ENCODE results near the gene ST7. TPM values are rescaled to one million over a fixed set of nuclear protein-coding genes. Genes with fewer than 3 reads are reported as not detected.

ST7 gene
- total and polyA plus RNA-seq, 7 experiments from 2014 or later: 2.1 to 6.4 (median 4.1) TPM

- Histone ChIP-seq H3K27me3 (ENCODE audit: control insufficient read depth in 2 of 2, insufficient read depth in 2 of 2, low read length in 2 of 2) (no peaks in the 10 kb centered on the region), H3K9me3 (ENCODE audit: control insufficient read depth in 2 of 3, low read length in 3 of 3) (no peaks in the 10 kb centered on the region), H3K4me1 (ENCODE audit: control insufficient read depth in 2 of 2, insufficient read depth in 2 of 2, low read length in 2 of 2) (no peaks in the 10 kb centered on the region), H3K27ac (ENCODE audit: low read depth, low read length) (no peak overlapping the region), H3K36me3 (ENCODE audit: control insufficient read depth in 2 of 3, insufficient read depth in 3 of 3, low read length in 3 of 3) (no peaks in the 10 kb centered on the region), H3K4me3 (ENCODE audit: low read length) (no peak overlapping the region)
- H3K27ac Mint-ChIP-seq: no peak overlapping the region
- ChIA-PET POLR2A (no interaction called here), CTCF (no interaction called here)
- ATAC-seq (no peak), DNase-seq (no peak)
- no peak overlapping the region for H3K4me3 Mint-ChIP-seq
- H3K4me1 Mint-ChIP-seq: peaks cover 0 to 14% (median 6%) of the 10 kb centered on the region in 7 donors
- H3K27me3 Mint-ChIP-seq: no peaks in the 10 kb centered on the region
- intact Hi-C loops (cut with micrococcal nuclease): no loop called here
- peaks cover 0 to 11% (median 4%) of the 10 kb centered on the region in 11 donors for H3K9me3 Mint-ChIP-seq
- H3K36me3 Mint-ChIP-seq: peaks cover 0 to 4% (median 0%) of the 10 kb centered on the region in 5 donors
These were observed 122.6 kb downstream of the ST7 start for GRCh38 chr7:117075934-117076333.

- Mint-ChIP-seq H3K4me3 (no peak overlapping the region), H3K27ac (no peak overlapping the region), H3K9me3 (peaks cover 0 to 11% (median 4%) of the 10 kb centered on the region in 11 donors), H3K36me3 (peaks cover 0 to 4% (median 0%) of the 10 kb centered on the region in 5 donors), H3K27me3 (no peaks in the 10 kb centered on the region), H3K4me1 (peaks cover 0 to 14% (median 6%) of the 10 kb centered on the region in 7 donors)
- no peak for DNase-seq
- Histone ChIP-seq H3K27me3 (ENCODE audit: control insufficient read depth in 2 of 2, insufficient read depth in 2 of 2, low read length in 2 of 2) (no peaks in the 10 kb centered on the region), H3K9me3 (ENCODE audit: control insufficient read depth in 2 of 3, low read length in 3 of 3) (no peaks in the 10 kb centered on the region), H3K4me1 (ENCODE audit: control insufficient read depth in 2 of 2, insufficient read depth in 2 of 2, low read length in 2 of 2) (no peaks in the 10 kb centered on the region), H3K27ac (ENCODE audit: low read depth, low read length) (no peak overlapping the region), H3K4me3 (ENCODE audit: low read length) (no peak overlapping the region), H3K36me3 (ENCODE audit: control insufficient read depth in 2 of 3, insufficient read depth in 3 of 3, low read length in 3 of 3) (no peaks in the 10 kb centered on the region)
- CTCF ChIA-PET: no interaction called here
- intact Hi-C loops (cut with micrococcal nuclease): no loop called here
- ATAC-seq: no peak
- POLR2A ChIA-PET: no interaction called here
These were observed 123.2 kb downstream of the ST7 start for GRCh38 chr7:117076426-117076943.

GRCh38 chr7:117077658-117078057 is 124.4 kb downstream of the ST7 start:
- H3K4me1 ChIP-seq (ENCODE audit: control insufficient read depth in 2 of 2, insufficient read depth in 2 of 2, low read length in 2 of 2): no peaks in the 10 kb centered on the region
- H3K36me3 ChIP-seq (ENCODE audit: control insufficient read depth in 2 of 3, insufficient read depth in 3 of 3, low read length in 3 of 3): no peaks in the 10 kb centered on the region
- intact Hi-C loops (cut with micrococcal nuclease): no loop called here
- no peaks in the 10 kb centered on the region for H3K27me3 ChIP-seq (ENCODE audit: control insufficient read depth in 2 of 2, insufficient read depth in 2 of 2, low read length in 2 of 2)
- Mint-ChIP-seq H3K4me3 (no peak overlapping the region), H3K9me3 (peaks cover 0 to 11% (median 4%) of the 10 kb centered on the region in 11 donors), H3K36me3 (peaks cover 0 to 4% (median 0%) of the 10 kb centered on the region in 5 donors), H3K27me3 (no peaks in the 10 kb centered on the region), H3K27ac (no peak overlapping the region), H3K4me1 (peaks cover 0 to 8% (median 3%) of the 10 kb centered on the region in 7 donors)
- H3K27ac ChIP-seq (ENCODE audit: low read depth, low read length): no peak overlapping the region
- no peaks in the 10 kb centered on the region for H3K9me3 ChIP-seq (ENCODE audit: control insufficient read depth in 2 of 3, low read length in 3 of 3)
- ChIA-PET CTCF (no interaction called here), POLR2A (no interaction called here)
- DNase-seq: no peak
- no peak overlapping the region for H3K4me3 ChIP-seq (ENCODE audit: low read length)
- ATAC-seq: no peak

GRCh38 chr7:117082647-117083046 is 129.3 kb downstream of the ST7 start:
- H3K27ac Mint-ChIP-seq: no peak overlapping the region
- H3K36me3 ChIP-seq (ENCODE audit: control insufficient read depth in 2 of 3, insufficient read depth in 3 of 3, low read length in 3 of 3): no peaks in the 10 kb centered on the region
- no peak overlapping the region for H3K27ac ChIP-seq (ENCODE audit: low read depth, low read length)
- intact Hi-C loops (cut with micrococcal nuclease): no loop called here
- DNase-seq (no peak), ATAC-seq (no peak)
- no peak overlapping the region for H3K4me3 ChIP-seq (ENCODE audit: low read length)
- no peaks in the 10 kb centered on the region for H3K36me3 Mint-ChIP-seq
- CTCF ChIA-PET: interaction anchor here (0.7 kb wide), 1 partner anchor 12 kb away, joined by 3 read pairs; no protein-coding TSS in a partner anchor
- H3K9me3 Mint-ChIP-seq: no peaks in the 10 kb centered on the region
- no peak overlapping the region for H3K4me3 Mint-ChIP-seq
- POLR2A ChIA-PET: no interaction called here
- peaks cover 6 to 23% (median 14%) of the 10 kb centered on the region in 7 donors for H3K4me1 Mint-ChIP-seq
- H3K27me3 Mint-ChIP-seq: peaks cover 0 to 8% (median 0%) of the 10 kb centered on the region in 5 donors
- no peaks in the 10 kb centered on the region for H3K9me3 ChIP-seq (ENCODE audit: control insufficient read depth in 2 of 3, low read length in 3 of 3)
- peaks cover 5 to 7% of the 10 kb centered on the region in 2 donors for H3K4me1 ChIP-seq (ENCODE audit: control insufficient read depth in 2 of 2, insufficient read depth in 2 of 2, low read length in 2 of 2)
- H3K27me3 ChIP-seq (ENCODE audit: control insufficient read depth in 2 of 2, insufficient read depth in 2 of 2, low read length in 2 of 2): no peaks in the 10 kb centered on the region

GRCh38 chr7:117083648-117084047 is 130.3 kb downstream of the ST7 start:
- intact Hi-C loops (cut with micrococcal nuclease): no loop called here
- ATAC-seq: no peak
- Histone ChIP-seq H3K27me3 (ENCODE audit: control insufficient read depth in 2 of 2, insufficient read depth in 2 of 2, low read length in 2 of 2) (no peaks in the 10 kb centered on the region), H3K36me3 (ENCODE audit: control insufficient read depth in 2 of 3, insufficient read depth in 3 of 3, low read length in 3 of 3) (no peaks in the 10 kb centered on the region), H3K4me3 (ENCODE audit: low read length) (no peak overlapping the region), H3K4me1 (ENCODE audit: control insufficient read depth in 2 of 2, insufficient read depth in 2 of 2, low read length in 2 of 2) (peaks cover 6 to 12% of the 10 kb centered on the region in 2 donors), H3K9me3 (ENCODE audit: control insufficient read depth in 2 of 3, low read length in 3 of 3) (no peaks in the 10 kb centered on the region), H3K27ac (ENCODE audit: low read depth, low read length) (no peak overlapping the region)
- Mint-ChIP-seq H3K4me3 (no peak overlapping the region), H3K36me3 (no peaks in the 10 kb centered on the region), H3K4me1 (peaks cover 11 to 30% (median 21%) of the 10 kb centered on the region in 7 donors), H3K27me3 (peaks cover 0 to 8% (median 0%) of the 10 kb centered on the region in 5 donors), H3K27ac (no peak overlapping the region), H3K9me3 (no peaks in the 10 kb centered on the region)
- CTCF ChIA-PET: interaction anchor here (0.5 kb wide), 2 partner anchors 563 to 1899 kb away, joined by 3 read pairs; no protein-coding TSS in a partner anchor
- POLR2A ChIA-PET: no interaction called here
- DNase-seq: no peak

- H3K36me3 Mint-ChIP-seq: no peaks in the 10 kb centered on the region
- H3K9me3 Mint-ChIP-seq: no peaks in the 10 kb centered on the region
- H3K27ac Mint-ChIP-seq: no peak overlapping the region
- Histone ChIP-seq H3K27me3 (ENCODE audit: control insufficient read depth in 2 of 2, insufficient read depth in 2 of 2, low read length in 2 of 2) (no peaks in the 10 kb centered on the region), H3K36me3 (ENCODE audit: control insufficient read depth in 2 of 3, insufficient read depth in 3 of 3, low read length in 3 of 3) (no peaks in the 10 kb centered on the region), H3K27ac (ENCODE audit: low read depth, low read length) (no peak overlapping the region), H3K4me1 (ENCODE audit: control insufficient read depth in 2 of 2, insufficient read depth in 2 of 2, low read length in 2 of 2) (peaks cover 6 to 12% of the 10 kb centered on the region in 2 donors), H3K9me3 (ENCODE audit: control insufficient read depth in 2 of 3, low read length in 3 of 3) (no peaks in the 10 kb centered on the region), H3K4me3 (ENCODE audit: low read length) (no peak overlapping the region)
- H3K27me3 Mint-ChIP-seq: peaks cover 0 to 8% (median 0%) of the 10 kb centered on the region in 5 donors
- no peak for DNase-seq
- peaks cover 11 to 30% (median 21%) of the 10 kb centered on the region in 7 donors for H3K4me1 Mint-ChIP-seq
- ChIA-PET CTCF (no interaction called here), POLR2A (no interaction called here)
- no peak overlapping the region for H3K4me3 Mint-ChIP-seq
- no peak for ATAC-seq
- intact Hi-C loops (cut with micrococcal nuclease): no loop called here
These were observed 131.0 kb downstream of the ST7 start for GRCh38 chr7:117084286-117084685.

GRCh38 chr7:117085275-117085674 is 132.0 kb downstream of the ST7 start:
- no peaks in the 10 kb centered on the region for H3K36me3 Mint-ChIP-seq
- Histone ChIP-seq H3K9me3 (ENCODE audit: control insufficient read depth in 2 of 3, low read length in 3 of 3) (no peaks in the 10 kb centered on the region), H3K4me1 (ENCODE audit: control insufficient read depth in 2 of 2, insufficient read depth in 2 of 2, low read length in 2 of 2) (peaks cover 6 to 12% of the 10 kb centered on the region in 2 donors), H3K27ac (ENCODE audit: low read depth, low read length) (no peak overlapping the region), H3K36me3 (ENCODE audit: control insufficient read depth in 2 of 3, insufficient read depth in 3 of 3, low read length in 3 of 3) (no peaks in the 10 kb centered on the region), H3K27me3 (ENCODE audit: control insufficient read depth in 2 of 2, insufficient read depth in 2 of 2, low read length in 2 of 2) (no peaks in the 10 kb centered on the region), H3K4me3 (ENCODE audit: low read length) (no peak overlapping the region)
- DNase-seq (no peak), ATAC-seq (no peak)
- no peak overlapping the region for H3K4me3 Mint-ChIP-seq
- intact Hi-C loops (cut with micrococcal nuclease): loop anchor here in 1 of 2 donors (5.0 kb wide), 1 partner anchor 38 kb away; no protein-coding TSS in a partner anchor
- H3K27me3 Mint-ChIP-seq: peaks cover 0 to 8% (median 0%) of the 10 kb centered on the region in 5 donors
- ChIA-PET CTCF (no interaction called here), POLR2A (no interaction called here)
- no peaks in the 10 kb centered on the region for H3K9me3 Mint-ChIP-seq
- peak overlapping the region in 1 of 9 donors; percentile 6 for H3K27ac Mint-ChIP-seq
- peaks cover 11 to 30% (median 21%) of the 10 kb centered on the region in 7 donors for H3K4me1 Mint-ChIP-seq

Data from naive thymus-derived CD4-positive, alpha-beta T cell (primary cell).